Measurements from ENCODE around the gene TRAPPC3.

DNA sequence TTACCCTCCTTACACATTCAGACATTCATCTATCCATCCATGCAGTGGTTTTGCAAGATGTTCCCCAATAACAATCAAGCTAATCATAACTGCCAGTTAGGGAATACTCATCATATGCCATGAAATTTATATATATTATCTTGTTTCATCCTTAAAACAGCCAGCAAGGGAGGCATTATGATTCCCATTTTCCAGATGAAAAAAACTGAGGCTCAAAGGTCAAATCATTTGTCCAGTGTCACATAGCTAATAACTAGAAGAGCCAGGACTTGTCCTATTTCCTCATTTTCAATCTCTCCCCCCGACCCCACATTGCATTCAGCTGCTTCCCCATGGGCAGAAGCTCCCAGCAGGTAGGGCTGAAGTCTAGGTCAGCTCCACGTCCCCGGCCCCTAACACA, 17.3 kb downstream of the TRAPPC3 start:
- TF ChIP-seq YY1 (tag by site-specific recombination; IDR thresholded peaks at IDR 0.05): no peak
- TF ChIP-seq, protein P1, sequence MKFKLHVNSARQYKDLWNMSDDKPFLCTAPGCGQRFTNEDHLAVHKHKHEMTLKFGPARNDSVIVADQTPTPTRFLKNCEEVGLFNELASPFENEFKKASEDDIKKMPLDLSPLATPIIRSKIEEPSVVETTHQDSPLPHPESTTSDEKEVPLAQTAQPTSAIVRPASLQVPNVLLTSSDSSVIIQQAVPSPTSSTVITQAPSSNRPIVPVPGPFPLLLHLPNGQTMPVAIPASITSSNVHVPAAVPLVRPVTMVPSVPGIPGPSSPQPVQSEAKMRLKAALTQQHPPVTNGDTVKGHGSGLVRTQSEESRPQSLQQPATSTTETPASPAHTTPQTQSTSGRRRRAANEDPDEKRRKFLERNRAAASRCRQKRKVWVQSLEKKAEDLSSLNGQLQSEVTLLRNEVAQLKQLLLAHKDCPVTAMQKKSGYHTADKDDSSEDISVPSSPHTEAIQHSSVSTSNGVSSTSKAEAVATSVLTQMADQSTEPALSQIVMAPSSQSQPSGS (tag by site-specific recombination; IDR thresholded peaks at IDR 0.05; ENCODE audit: low read depth): no peak
- no peak for TF ChIP-seq GFI1B (tag by site-specific recombination; IDR thresholded peaks at IDR 0.05)
- TF ChIP-seq ZNF501 (tag by site-specific recombination; IDR thresholded peaks at IDR 0.05): no peak
- TF ChIP-seq ZNF114 (tag by site-specific recombination; IDR thresholded peaks at IDR 0.05): no peak
- TF ChIP-seq, protein P2, sequence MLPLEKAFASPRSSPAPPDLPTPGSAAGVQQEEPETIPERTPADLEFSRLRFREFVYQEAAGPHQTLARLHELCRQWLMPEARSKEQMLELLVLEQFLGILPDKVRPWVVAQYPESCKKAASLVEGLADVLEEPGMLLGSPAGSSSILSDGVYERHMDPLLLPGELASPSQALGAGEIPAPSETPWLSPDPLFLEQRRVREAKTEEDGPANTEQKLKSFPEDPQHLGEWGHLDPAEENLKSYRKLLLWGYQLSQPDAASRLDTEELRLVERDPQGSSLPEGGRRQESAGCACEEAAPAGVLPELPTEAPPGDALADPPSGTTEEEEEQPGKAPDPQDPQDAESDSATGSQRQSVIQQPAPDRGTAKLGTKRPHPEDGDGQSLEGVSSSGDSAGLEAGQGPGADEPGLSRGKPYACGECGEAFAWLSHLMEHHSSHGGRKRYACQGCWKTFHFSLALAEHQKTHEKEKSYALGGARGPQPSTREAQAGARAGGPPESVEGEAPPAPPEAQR (tag by site-specific recombination; IDR thresholded peaks at IDR 0.05): no peak
- no peak for TF ChIP-seq ZNF433 (tag by site-specific recombination; IDR thresholded peaks at IDR 0.05; ENCODE audit: low read depth)
- TF ChIP-seq, protein P3, sequence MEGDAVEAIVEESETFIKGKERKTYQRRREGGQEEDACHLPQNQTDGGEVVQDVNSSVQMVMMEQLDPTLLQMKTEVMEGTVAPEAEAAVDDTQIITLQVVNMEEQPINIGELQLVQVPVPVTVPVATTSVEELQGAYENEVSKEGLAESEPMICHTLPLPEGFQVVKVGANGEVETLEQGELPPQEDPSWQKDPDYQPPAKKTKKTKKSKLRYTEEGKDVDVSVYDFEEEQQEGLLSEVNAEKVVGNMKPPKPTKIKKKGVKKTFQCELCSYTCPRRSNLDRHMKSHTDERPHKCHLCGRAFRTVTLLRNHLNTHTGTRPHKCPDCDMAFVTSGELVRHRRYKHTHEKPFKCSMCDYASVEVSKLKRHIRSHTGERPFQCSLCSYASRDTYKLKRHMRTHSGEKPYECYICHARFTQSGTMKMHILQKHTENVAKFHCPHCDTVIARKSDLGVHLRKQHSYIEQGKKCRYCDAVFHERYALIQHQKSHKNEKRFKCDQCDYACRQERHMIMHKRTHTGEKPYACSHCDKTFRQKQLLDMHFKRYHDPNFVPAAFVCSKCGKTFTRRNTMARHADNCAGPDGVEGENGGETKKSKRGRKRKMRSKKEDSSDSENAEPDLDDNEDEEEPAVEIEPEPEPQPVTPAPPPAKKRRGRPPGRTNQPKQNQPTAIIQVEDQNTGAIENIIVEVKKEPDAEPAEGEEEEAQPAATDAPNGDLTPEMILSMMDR (tag by site-specific recombination; IDR thresholded peaks at IDR 0.05): no peak
- TF ChIP-seq, protein P4, sequence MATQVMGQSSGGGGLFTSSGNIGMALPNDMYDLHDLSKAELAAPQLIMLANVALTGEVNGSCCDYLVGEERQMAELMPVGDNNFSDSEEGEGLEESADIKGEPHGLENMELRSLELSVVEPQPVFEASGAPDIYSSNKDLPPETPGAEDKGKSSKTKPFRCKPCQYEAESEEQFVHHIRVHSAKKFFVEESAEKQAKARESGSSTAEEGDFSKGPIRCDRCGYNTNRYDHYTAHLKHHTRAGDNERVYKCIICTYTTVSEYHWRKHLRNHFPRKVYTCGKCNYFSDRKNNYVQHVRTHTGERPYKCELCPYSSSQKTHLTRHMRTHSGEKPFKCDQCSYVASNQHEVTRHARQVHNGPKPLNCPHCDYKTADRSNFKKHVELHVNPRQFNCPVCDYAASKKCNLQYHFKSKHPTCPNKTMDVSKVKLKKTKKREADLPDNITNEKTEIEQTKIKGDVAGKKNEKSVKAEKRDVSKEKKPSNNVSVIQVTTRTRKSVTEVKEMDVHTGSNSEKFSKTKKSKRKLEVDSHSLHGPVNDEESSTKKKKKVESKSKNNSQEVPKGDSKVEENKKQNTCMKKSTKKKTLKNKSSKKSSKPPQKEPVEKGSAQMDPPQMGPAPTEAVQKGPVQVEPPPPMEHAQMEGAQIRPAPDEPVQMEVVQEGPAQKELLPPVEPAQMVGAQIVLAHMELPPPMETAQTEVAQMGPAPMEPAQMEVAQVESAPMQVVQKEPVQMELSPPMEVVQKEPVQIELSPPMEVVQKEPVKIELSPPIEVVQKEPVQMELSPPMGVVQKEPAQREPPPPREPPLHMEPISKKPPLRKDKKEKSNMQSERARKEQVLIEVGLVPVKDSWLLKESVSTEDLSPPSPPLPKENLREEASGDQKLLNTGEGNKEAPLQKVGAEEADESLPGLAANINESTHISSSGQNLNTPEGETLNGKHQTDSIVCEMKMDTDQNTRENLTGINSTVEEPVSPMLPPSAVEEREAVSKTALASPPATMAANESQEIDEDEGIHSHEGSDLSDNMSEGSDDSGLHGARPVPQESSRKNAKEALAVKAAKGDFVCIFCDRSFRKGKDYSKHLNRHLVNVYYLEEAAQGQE (tag by site-specific recombination; IDR thresholded peaks at IDR 0.05): no peak
- no peak for TF ChIP-seq ZNF133 (tag by site-specific recombination; IDR thresholded peaks at IDR 0.05)
- TF ChIP-seq ZNF24 (tag by site-specific recombination; IDR thresholded peaks at IDR 0.05): no peak
- TF ChIP-seq, protein P5, sequence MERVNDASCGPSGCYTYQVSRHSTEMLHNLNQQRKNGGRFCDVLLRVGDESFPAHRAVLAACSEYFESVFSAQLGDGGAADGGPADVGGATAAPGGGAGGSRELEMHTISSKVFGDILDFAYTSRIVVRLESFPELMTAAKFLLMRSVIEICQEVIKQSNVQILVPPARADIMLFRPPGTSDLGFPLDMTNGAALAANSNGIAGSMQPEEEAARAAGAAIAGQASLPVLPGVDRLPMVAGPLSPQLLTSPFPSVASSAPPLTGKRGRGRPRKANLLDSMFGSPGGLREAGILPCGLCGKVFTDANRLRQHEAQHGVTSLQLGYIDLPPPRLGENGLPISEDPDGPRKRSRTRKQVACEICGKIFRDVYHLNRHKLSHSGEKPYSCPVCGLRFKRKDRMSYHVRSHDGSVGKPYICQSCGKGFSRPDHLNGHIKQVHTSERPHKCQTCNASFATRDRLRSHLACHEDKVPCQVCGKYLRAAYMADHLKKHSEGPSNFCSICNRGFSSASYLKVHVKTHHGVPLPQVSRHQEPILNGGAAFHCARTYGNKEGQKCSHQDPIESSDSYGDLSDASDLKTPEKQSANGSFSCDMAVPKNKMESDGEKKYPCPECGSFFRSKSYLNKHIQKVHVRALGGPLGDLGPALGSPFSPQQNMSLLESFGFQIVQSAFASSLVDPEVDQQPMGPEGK (tag by site-specific recombination; IDR thresholded peaks at IDR 0.05): no peak
- TF ChIP-seq ZFP41 (tag by site-specific recombination; IDR thresholded peaks at IDR 0.05; ENCODE audit: borderline replicate concordance): no peak
